Epithelial cell of proximal tubule (primary cell): Measurements from ENCODE around the gene ZNF575. TPM values are rescaled to one million over a fixed set of nuclear protein-coding genes. Genes with fewer than 3 reads are reported as not detected.

ENCODE experiments used
- DNase-seq: peaks from one replicate; pipeline ENCODE4 v3.0.0-alpha.2; 2011; ENCODE audit warnings: low read depth
- H3K4me3 ChIP-seq: 2 replicates; pipeline ENCODE4 v1.5.1; 2011; ENCODE audit warnings: low read depth, mild to moderate bottlenecking, low read length
- CTCF ChIP-seq: conservative IDR thresholded peaks from 2 replicates; pipeline ENCODE4 v1.5.1; 2012; ENCODE audit warnings: low read depth, mild to moderate bottlenecking, low read length
- total RNA-seq: library from RNA; depleted of rRNA; stranded (reverse); fragments of >200 nt; gene quantifications from 2 replicates; pipeline ENCODE4 v1.2.3, GENCODE V29; 2015

Gene ZNF575
- total RNA-seq, 1 donor from 2014 or later: not detected

DNA sequence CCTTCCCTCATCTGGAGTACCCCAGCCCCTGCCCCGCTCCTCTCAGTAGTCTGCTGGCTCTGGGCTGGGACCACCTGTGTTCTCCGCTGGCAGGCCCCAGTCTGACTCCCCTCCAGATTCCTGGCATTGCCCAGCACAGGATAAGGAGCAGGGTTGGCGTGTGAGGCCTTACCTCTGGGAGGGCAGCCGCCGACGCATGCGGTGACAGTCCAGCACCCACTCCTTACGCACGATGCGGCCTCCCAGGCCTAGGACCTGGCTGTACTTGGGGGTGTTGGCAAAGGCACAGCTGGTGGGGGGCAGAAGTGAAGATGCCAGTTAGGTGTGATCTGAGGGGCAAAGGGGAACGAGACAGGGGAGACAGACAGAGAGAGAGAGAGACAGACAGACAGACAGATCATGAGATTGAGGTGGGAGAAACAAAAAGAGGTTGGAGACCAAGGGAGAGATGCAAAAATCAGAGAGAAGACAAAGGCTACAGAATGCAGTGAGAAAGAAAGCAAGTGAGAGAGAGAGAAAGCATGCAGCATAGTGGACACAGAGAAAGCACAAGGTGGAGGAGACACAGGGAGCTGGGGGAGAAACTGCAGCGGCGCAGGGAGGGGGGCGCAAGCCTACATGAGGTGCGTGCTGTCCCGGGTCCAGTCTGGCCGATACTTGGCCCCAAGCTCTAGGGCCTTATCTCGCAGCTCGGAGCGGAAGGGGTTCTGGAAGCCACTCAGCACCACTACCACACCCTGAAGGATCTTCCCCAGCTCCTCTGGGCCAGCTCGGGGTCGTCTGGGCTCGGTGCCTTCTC, 18.6 kb downstream of the ZNF575 start:
- DNase-seq: no peak
- no peak overlapping the region for H3K4me3 ChIP-seq
- no peak for TF ChIP-seq CTCF

DNA sequence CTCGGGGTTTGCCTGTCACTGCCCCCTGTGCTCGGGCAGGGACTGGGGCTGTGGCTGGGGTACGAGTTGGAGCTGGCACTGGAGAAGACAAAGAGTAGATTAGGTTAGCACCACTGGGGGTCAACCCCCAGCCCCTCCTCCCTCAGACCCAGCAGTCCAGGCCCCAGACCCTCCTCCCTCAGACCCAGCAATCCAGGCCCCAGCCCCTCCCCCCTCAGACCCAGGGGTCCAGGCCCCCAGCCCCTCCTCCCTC, 19.1 kb downstream of the ZNF575 start:
- no peak overlapping the region for H3K4me3 ChIP-seq
- TF ChIP-seq CTCF: no peak
- DNase-seq: no peak

DNA sequence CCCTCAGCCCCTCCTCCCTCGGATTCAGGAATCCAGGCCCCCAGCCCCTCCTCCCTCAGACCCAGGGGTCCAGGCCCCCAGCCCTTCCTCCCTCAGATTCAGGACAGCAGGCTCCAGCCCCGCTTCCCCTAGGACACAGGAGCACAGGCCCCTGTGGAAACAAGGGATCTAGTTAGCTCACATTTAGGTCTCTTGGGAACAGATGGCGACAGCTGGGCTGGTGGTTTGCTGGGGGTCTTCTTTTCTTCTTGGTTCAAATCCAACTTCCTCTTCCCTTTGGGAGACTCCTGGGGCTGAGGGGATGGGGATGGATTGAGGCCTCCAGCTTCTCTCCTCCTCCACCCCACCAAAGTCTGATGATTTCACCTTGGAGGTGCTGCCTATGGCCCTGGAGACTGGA, 19.6 kb downstream of the ZNF575 start:
- DNase-seq: no peak
- H3K4me3 ChIP-seq: no peak overlapping the region
- no peak for TF ChIP-seq CTCF

DNA sequence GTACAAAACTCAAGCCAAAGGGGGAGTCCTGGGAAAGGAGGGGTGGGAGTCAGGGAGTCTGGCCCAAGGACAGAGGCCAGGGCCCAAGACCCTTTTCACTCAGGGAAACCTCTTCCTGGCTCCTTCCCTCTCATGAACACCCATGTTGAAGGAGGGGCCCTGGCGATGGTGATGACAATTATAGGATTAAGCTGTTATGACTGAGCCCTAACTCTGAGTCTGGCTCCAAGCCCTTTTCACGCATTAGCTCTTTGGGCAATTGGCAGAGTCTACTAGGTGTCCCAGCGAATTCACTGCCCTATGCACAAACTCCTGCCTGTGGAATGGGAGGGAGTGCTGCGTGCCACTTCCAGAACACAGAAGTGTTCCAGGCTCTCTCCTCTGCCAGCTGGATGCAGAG, 20.7 kb downstream of the ZNF575 start:
- no peak for TF ChIP-seq CTCF
- H3K4me3 ChIP-seq: no peak overlapping the region
- DNase-seq: no peak

- H3K4me3 ChIP-seq: no peak overlapping the region
- DNase-seq: no peak
Observed at GRCh38 chr19:43554317-43554895, 21.4 kb downstream of the ZNF575 start.

GRCh38 chr19:43555185-43555770, 22.3 kb downstream of the ZNF575 start:
- no peak for DNase-seq
- no peak overlapping the region for H3K4me3 ChIP-seq
- TF ChIP-seq CTCF: peak; percentile 91

More at GRCh38 chr19:43554317-43554895, 21.4 kb downstream of the ZNF575 start:
- TF ChIP-seq CTCF: no peak
